ENCODE measurements around the gene KRTAP4-5. TPM values are rescaled to one million over a fixed set of nuclear protein-coding genes. Genes with fewer than 3 reads are reported as not detected.

Gene KRTAP4-5
- total RNA-seq, 2 experiments from 2014 or later = not detected

- Histone ChIP-seq H3K4me1 (ENCODE audit: insufficient read depth, low read length, poor library complexity, severe bottlenecking) (no peaks in the 10 kb centered on the region), H3K27ac (ENCODE audit: low read depth, low read length, poor library complexity, severe bottlenecking) (no peak overlapping the region), H3K9me3 (ENCODE audit: low read length) (no peaks in the 10 kb centered on the region), H4K20me1 (ENCODE audit: insufficient read depth, low read length) (no peaks in the 10 kb centered on the region), H3K4me2 (ENCODE audit: low read length) (no peak overlapping the region), H3K9me2 (ENCODE audit: insufficient read depth, low read length) (no peaks in the 10 kb centered on the region), H2AFZ (ENCODE audit: low read length) (no peak overlapping the region), H3K36me3 (ENCODE audit: insufficient read depth, low read length) (no peaks in the 10 kb centered on the region), H3K79me2 (ENCODE audit: insufficient read depth, low read depth, low read length) (no peaks in the 10 kb centered on the region), H3K4me3 (ENCODE audit: low read depth, low read length, poor library complexity, severe bottlenecking) (no peak overlapping the region)
- BruUV-seq (replicated peaks) = no TSS peak
- DNase-seq (ENCODE audit: low spot score) = no peak
- POLR2A ChIA-PET = interaction anchor here (1.2 kb wide), 1 partner anchor 10 kb away, joined by 3 read pairs; the partner anchor contains the start of gene KRTAP4-12
- intact Hi-C loops (cut with micrococcal nuclease; ENCODE audit: unreplicated experiment) = no loop called here
- CTCF ChIA-PET (ENCODE audit: unreplicated experiment) = no interaction called here
- no peak for TF ChIP-seq EZH2phosphoT487 (IDR thresholded peaks at IDR 0.05; ENCODE audit: borderline replicate concordance, low read depth, low read length)
- no peak for TF ChIP-seq CTCF (conservative IDR thresholded peaks at IDR 0.05; ENCODE audit: low read length)
Measured at GRCh38 chr17:41133880-41134735, 15.5 kb downstream of the KRTAP4-5 start.

GRCh38 chr17:41131979-41132378 is 17.6 kb downstream of the KRTAP4-5 start:
- ChIA-PET CTCF (ENCODE audit: unreplicated experiment) (no interaction called here), POLR2A (no interaction called here)
- no peak for DNase-seq (ENCODE audit: low spot score)
- intact Hi-C loops (cut with micrococcal nuclease; ENCODE audit: unreplicated experiment) = no loop called here
- BruUV-seq (replicated peaks) = no TSS peak
- H3K4me2 ChIP-seq (ENCODE audit: low read length) = no peak overlapping the region
- H3K9me3 ChIP-seq (ENCODE audit: low read length) = no peaks in the 10 kb centered on the region
- no peaks in the 10 kb centered on the region for H4K20me1 ChIP-seq (ENCODE audit: insufficient read depth, low read length)
- no peaks in the 10 kb centered on the region for H3K9me2 ChIP-seq (ENCODE audit: insufficient read depth, low read length)
- no peaks in the 10 kb centered on the region for H3K79me2 ChIP-seq (ENCODE audit: insufficient read depth, low read depth, low read length)
- H3K4me3 ChIP-seq (ENCODE audit: low read depth, low read length, poor library complexity, severe bottlenecking) = no peak overlapping the region
- H2AFZ ChIP-seq (ENCODE audit: low read length) = no peak overlapping the region
- H3K27ac ChIP-seq (ENCODE audit: low read depth, low read length, poor library complexity, severe bottlenecking) = no peak overlapping the region
- no peaks in the 10 kb centered on the region for H3K36me3 ChIP-seq (ENCODE audit: insufficient read depth, low read length)
- H3K4me1 ChIP-seq (ENCODE audit: insufficient read depth, low read length, poor library complexity, severe bottlenecking) = no peaks in the 10 kb centered on the region
- no peak for TF ChIP-seq EZH2phosphoT487 (IDR thresholded peaks at IDR 0.05; ENCODE audit: borderline replicate concordance, low read depth, low read length)
- TF ChIP-seq CTCF (conservative IDR thresholded peaks at IDR 0.05; ENCODE audit: low read length) = no peak

GRCh38 chr17:41127371-41127770 is 22.3 kb downstream of the KRTAP4-5 start:
- H3K9me3 ChIP-seq (ENCODE audit: low read length) = 0 out of 2 replicates have a peak, but pooled peaks cover 1% of the 10 kb centered on the region
- CTCF ChIA-PET (ENCODE audit: unreplicated experiment) = no interaction called here
- no peaks in the 10 kb centered on the region for H3K79me2 ChIP-seq (ENCODE audit: insufficient read depth, low read depth, low read length)
- no peak overlapping the region for H3K4me3 ChIP-seq (ENCODE audit: low read depth, low read length, poor library complexity, severe bottlenecking)
- intact Hi-C loops (cut with micrococcal nuclease; ENCODE audit: unreplicated experiment) = no loop called here
- POLR2A ChIA-PET = no interaction called here
- H3K36me3 ChIP-seq (ENCODE audit: insufficient read depth, low read length) = no peaks in the 10 kb centered on the region
- no TSS peak for BruUV-seq (replicated peaks)
- no peaks in the 10 kb centered on the region for H4K20me1 ChIP-seq (ENCODE audit: insufficient read depth, low read length)
- DNase-seq (ENCODE audit: low spot score) = no peak
- H3K27ac ChIP-seq (ENCODE audit: low read depth, low read length, poor library complexity, severe bottlenecking) = no peak overlapping the region
- TF ChIP-seq CTCF (conservative IDR thresholded peaks at IDR 0.05; ENCODE audit: low read length) = no peak
- TF ChIP-seq EZH2phosphoT487 (IDR thresholded peaks at IDR 0.05; ENCODE audit: borderline replicate concordance, low read depth, low read length) = no peak
- H3K9me2 ChIP-seq (ENCODE audit: insufficient read depth, low read length) = no peaks in the 10 kb centered on the region
- no peak overlapping the region for H3K4me2 ChIP-seq (ENCODE audit: low read length)
- no peak overlapping the region for H2AFZ ChIP-seq (ENCODE audit: low read length)
- no peaks in the 10 kb centered on the region for H3K4me1 ChIP-seq (ENCODE audit: insufficient read depth, low read length, poor library complexity, severe bottlenecking)

Data from OCI-LY7 (cell line).